Right forelimb (tissue), 1 donor: ENCODE results near the gene ZNF341.
"Not testable (repeated sequence)": the region's sequence is repeated elsewhere in the genome, so short reads cannot be mapped to it uniquely, and the experiment has no call there.

Experiments used
- DNase-seq: peaks from one replicate; pipeline ENCODE4 v3.0.0-alpha.2; 2018

The ZNF341 gene

GRCh38 chr20:33771938-33772337, 40.1 kb downstream of the ZNF341 start:
- no peak for DNase-seq

- DNase-seq, result no peak
Measured at GRCh38 chr20:33772439-33772838, 40.6 kb downstream of the ZNF341 start.

GRCh38 chr20:33773412-33774089, 41.8 kb downstream of the ZNF341 start:
- no peak for DNase-seq

- no peak for DNase-seq
Measured at GRCh38 chr20:33777816-33778215, 46.0 kb downstream of the ZNF341 start.

GRCh38 chr20:33781133-33781532, 49.3 kb downstream of the ZNF341 start:
- DNase-seq, result no peak

GRCh38 chr20:33781945-33782344, 50.1 kb downstream of the ZNF341 start:
- DNase-seq, result no peak

- no peak for DNase-seq
Measured at GRCh38 chr20:33783256-33783655, 51.5 kb downstream of the ZNF341 start.

- no peak for DNase-seq
Measured at GRCh38 chr20:33783818-33784217, 52.0 kb downstream of the ZNF341 start.

GRCh38 chr20:33784225-33784624, 52.4 kb downstream of the ZNF341 start:
- no peak for DNase-seq

- DNase-seq, result no peak
Measured at GRCh38 chr20:33785503-33785902, 53.7 kb downstream of the ZNF341 start.

- DNase-seq, result no peak
Measured at GRCh38 chr20:33787253-33787891, 55.6 kb downstream of the ZNF341 start.

- no peak for DNase-seq
Measured at GRCh38 chr20:33788351-33789049, 56.7 kb downstream of the ZNF341 start.

- peak; percentile 57 for DNase-seq
Measured at GRCh38 chr20:33789109-33789857, 57.5 kb downstream of the ZNF341 start.

GRCh38 chr20:33789858-33790182, 58.0 kb downstream of the ZNF341 start:
- DNase-seq, result no peak

GRCh38 chr20:33790566-33790965, 58.8 kb downstream of the ZNF341 start:
- no peak for DNase-seq

- no peak for DNase-seq
Measured at GRCh38 chr20:33791021-33791420, 59.2 kb downstream of the ZNF341 start.

GRCh38 chr20:33791540-33791939, 59.7 kb downstream of the ZNF341 start:
- DNase-seq, result no peak

GRCh38 chr20:33791959-33792597, 60.3 kb downstream of the ZNF341 start:
- DNase-seq, result no peak

GRCh38 chr20:33792598-33792989, 60.8 kb downstream of the ZNF341 start:
- DNase-seq, result not testable (repeated sequence)

GRCh38 chr20:33793011-33793931, 61.5 kb downstream of the ZNF341 start:
- DNase-seq, result no peak

GRCh38 chr20:33796263-33796906, 64.6 kb downstream of the ZNF341 start:
- no peak for DNase-seq
